Vagina (tissue), 2 donors: Measurements from ENCODE around the gene CNGA3.

Experiments
- CTCF ChIP-seq, 3 experiments: fragments of 450-650 bp in 2 of 3; fragments of 200-600 bp in 1 of 3; sonication (generic) in 1 of 3; IDR thresholded peaks; one replicate each; pipeline ENCODE4 v1.5.1; 2017 to 2019; ENCODE audit warnings: antibody characterized with exemption in 3 of 3, mild to moderate bottlenecking in 2 of 3, moderate library complexity in 2 of 3
- POLR2AphosphoS5 ChIP-seq, 2 donors: sonication (generic); formaldehyde crosslinking; IDR thresholded peaks; one replicate each; pipeline ENCODE4 v1.9.0; 2017; ENCODE audit warnings: antibody characterized with exemption in 2 of 2, mild to moderate bottlenecking in 2 of 2, low read depth in 1 of 2; ENCODE audit not compliant: insufficient read depth in 1 of 2

GRCh38 chr2:98350411-98350810, 4.2 kb downstream of the CNGA3 start:
- no peak for TF ChIP-seq CTCF (IDR thresholded peaks at IDR 0.05)
- TF ChIP-seq POLR2AphosphoS5 (IDR thresholded peaks at IDR 0.05; ENCODE audit: insufficient read depth in 1 of 2, low read depth in 1 of 2) = no peak
